ENCODE data around the gene ZCWPW1.
"Not testable (repeated sequence)": the region's sequence is repeated elsewhere in the genome, so short reads cannot be mapped to it uniquely, and the experiment has no call there.

ZCWPW1 gene

DNA sequence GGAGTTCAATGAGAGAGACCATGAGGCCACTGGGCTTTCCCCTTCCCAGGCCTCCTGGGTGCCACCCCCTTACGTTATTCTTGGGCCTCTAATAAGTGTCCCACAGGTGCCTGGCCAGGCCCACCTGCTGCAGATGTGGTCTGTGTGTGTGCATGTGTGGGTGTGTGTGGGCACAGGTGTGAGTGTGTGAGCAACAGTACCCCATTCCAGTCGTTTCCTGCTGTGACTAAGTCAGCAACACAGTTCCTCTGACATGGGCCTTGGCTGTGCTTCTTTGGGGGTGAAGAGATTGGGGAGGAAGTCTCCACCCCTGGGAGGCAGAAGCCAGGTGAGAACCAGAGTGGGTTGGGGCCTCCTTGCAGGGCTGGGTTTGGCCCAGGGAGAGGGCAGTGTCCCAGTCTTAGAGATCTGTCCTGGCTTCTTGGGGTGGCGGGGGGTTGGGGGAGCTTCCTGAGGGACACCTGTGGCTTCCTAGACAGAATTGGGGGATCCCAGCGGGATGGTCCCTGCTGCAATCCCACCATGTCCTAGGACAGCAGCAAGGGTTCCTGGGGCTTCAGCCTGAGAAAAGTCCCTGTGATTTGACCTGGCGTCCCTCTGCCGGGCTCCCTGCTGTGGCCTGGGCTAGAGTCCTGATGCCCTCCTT, 74.7 kb downstream of the ZCWPW1 start:
- no peak for DNase-seq (ENCODE audit: low read depth in 2 of 2)

DNA sequence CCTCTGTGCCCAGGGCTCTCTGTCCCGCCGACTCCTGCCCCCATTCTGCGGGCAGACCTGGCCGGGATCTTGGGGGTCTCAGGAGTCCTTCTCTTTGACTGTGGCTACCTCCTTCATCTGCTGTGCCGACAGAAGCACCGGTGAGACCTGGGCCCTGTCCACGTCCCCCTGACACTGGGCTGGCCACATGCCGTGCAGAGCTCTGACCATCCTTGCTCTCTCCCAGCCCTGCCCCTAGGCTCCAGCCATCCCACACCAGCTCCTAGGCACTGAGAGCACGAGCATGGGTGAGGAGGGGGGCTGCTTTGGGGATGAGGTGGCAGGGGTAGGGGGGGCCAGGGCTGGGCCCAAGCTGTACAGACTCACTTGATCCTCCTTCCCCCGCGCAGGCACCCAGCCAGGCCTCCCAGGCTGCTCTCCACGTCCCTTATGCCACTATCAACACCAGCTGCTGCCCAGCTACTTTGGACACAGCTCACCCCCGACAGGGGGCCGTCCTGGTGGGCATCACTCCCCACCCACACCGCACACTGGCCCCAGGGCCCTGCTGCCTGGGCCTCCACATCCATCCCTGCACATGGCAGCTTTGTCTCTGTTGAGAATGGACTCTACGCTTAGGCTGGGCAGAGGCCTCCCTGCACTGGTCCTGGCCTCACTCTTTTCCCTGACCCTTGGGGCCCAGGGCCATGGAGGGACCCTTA, 75.4 kb downstream of the ZCWPW1 start:
- DNase-seq (ENCODE audit: low read depth in 2 of 2), result no peak

DNA sequence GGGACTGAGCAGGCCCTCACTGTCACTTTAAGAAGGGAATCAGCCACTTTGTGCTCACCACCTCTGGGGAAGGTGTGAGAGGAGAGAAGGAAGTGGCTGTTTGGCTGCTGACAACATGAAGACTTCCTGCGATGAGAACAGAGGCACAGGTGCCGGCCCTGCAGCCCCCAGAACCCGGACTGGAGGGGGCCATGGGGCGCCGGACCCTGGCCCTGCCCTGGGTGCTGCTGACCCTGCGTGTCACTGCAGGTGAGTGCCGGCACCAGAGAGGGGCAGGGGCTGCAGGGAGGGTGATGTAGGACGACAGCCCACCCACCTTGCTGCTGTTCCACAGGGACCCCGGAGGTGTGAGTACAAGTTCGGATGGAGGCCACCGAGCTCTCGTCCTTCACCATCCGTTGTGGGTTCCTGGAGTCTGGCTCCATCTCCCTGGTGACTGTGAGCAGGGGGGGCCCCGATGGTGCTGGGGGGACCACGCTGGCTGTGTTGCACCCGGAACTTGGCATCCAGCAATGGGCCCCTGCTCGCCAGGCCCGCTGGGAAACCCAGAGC, 76.2 kb downstream of the ZCWPW1 start:
- DNase-seq (ENCODE audit: low read depth in 2 of 2), result not testable (repeated sequence)

DNA sequence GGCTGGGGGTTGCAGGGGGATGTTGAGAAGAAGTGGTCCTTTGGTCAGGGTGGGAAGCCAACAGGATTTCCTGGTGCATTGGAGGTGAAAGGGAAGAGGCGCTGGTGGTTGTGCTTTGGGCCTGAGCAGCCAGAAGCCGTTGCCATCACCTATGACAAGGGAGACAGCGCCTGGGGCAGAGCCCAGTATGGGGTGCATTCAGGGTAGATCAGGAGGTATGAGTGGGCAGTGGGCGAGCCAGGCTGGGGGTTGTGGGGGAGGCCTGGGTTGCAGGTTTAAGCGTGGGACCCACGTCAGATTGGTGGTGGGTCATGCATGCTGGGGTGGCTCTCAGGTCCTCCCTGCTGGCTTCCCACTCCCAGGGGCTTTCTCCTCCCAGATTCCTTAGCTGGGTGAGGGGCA, 76.8 kb downstream of the ZCWPW1 start:
- no peak for DNase-seq (ENCODE audit: low read depth in 2 of 2)

Data from stimulated activated CD4-positive, alpha-beta T cell treated with anti-CD3 and anti-CD28 coated beads, Interleukin-1b, Interleukin-23, amount 100 ng/mL, for 4 hours (primary cell).